Measurements from ENCODE around the gene ADD2.

DNA sequence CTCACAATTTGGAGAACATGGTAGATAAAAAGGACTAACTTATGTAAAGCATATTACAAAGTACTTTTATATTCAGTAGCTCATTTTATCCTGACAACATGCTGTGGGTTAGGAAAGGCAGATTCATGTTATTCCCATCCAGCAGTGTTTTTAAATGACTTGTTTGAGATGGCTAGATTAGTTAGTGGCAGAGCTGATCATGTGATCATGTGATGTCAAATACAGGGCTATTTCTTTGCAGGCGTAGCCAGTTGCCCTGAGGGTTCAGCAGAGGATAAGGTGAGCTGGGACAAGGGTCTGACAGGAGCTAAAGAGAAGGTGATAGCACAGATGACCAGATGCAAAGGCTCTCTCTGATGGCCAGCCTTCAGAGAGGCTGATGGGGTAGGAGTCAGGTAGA is 97.8 kb downstream of the ADD2 start:
- TF ChIP-seq CTCF (conservative IDR thresholded peaks at IDR 0.05; ENCODE audit: low read depth, low read length), result no peak
- no peak for TF ChIP-seq EZH2 (IDR thresholded peaks at IDR 0.05; ENCODE audit: borderline replicate concordance, low read depth, low read length, poor library complexity, severe bottlenecking)
